Endometrial microvascular endothelial cells (primary cell): ENCODE results near the gene UTP20. TPM values are rescaled to one million over a fixed set of nuclear protein-coding genes. Genes with fewer than 3 reads are reported as not detected.

Experiments used
- in situ Hi-C: cut with HindIII; loops from 2 replicates; pipeline ENCODE4 v1.10.0; 2017; ENCODE audit warnings: low sequenced_read_pairs, low pct_unique_long_range_greater_than_20kb; ENCODE audit errors: inconsistent ontology term
- total RNA-seq: library from RNA; depleted of rRNA; stranded (reverse); fragments of >200 nt; gene quantifications from one replicate; pipeline ENCODE4 v1.2.3, GENCODE V29; 2015; ENCODE audit errors: inconsistent ontology term

The UTP20 gene
- 26.2 TPM for total RNA-seq

- in situ Hi-C loops: no loop called here
Observed at GRCh38 chr12:101280006-101280505, at the start of gene UTP20. UTP20 (plus strand) TSS chr12:101280105; CDS start chr12:101280283, 178 bp downstream.

DNA sequence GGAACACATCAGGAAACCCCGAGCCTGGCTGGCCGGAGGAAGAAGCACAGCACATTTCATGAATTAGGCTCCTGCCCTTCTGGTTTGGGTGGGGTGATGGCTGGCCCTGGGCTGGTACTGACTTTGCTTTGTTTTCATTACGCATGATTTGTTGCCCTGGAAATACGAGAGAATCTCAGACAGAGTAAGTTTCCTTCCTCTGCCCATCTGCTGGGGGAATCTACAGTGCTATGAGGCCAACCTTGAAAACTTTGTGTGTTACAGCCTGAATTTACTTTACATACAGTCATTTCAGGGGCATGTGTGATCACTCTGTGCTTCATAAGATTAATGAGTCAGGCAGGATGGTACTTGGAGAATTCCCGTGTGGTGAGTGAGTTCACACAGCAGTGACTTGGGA lies 49.4 kb upstream of the UTP20 start:
- in situ Hi-C loops: no loop called here

- in situ Hi-C loops: no loop called here
Observed at GRCh38 chr12:101231636-101232035, 48.3 kb upstream of the UTP20 start.

GRCh38 chr12:101235686-101236085 lies 44.2 kb upstream of the UTP20 start:
- in situ Hi-C loops: no loop called here

DNA sequence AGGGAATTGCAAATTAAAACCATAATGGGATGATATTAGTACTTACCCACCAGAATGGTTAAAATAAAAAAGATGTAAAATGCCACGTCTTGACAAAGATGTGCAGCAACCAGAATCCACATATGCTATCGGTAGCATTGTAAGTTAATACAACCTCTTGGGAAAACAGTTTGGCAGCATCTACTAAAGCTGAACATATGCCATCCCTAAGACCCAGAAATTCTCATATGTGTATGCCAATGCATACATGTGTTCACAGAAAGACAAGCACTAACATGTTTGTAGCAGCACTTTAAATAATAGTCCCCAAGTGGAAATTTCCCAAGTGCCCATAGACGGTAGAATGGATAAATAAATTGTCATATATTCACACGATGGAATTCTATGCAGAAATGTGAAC lies 41.6 kb upstream of the UTP20 start:
- in situ Hi-C loops: no loop called here

- in situ Hi-C loops: no loop called here
Observed at GRCh38 chr12:101238800-101239329, 41.0 kb upstream of the UTP20 start.

DNA sequence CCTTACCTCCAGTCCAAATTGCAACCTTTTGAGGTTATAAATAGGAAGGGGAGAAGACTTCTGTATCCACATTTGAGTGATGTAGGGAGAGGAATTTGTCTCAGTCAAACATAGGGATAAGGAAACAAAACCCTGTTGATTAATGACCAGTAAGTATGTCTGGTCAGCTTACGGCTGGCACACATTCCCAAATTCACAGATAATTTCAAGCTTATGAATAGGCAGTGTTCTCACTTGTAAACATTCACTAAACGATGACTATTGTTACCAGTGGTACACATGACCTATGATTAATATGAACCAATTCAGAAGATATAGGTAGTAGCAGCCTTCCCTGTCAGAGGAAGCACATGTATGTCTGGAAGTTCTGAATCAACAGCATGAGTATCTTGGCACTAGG lies 36.8 kb upstream of the UTP20 start:
- in situ Hi-C loops: no loop called here

- in situ Hi-C loops: no loop called here
Observed at GRCh38 chr12:101243616-101244015, 36.3 kb upstream of the UTP20 start.

DNA sequence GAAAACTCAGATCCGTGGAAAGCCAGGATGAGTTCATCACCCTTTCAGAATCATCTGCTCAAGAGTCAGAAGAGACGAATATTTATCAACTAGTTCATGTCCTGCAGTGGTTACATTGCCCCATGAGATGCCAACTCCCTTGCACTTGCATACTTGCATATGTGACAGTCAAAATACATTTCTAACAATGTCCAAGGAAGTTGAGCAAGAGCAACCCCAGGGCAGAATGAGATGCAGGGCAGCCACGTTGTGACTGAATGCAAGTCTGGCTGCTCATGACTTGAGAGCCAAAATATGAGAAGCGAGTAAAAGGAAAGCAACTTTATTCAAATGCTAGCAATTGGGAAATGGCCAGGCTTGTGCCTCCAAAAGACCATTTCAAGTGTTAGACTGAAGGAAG lies 23.6 kb upstream of the UTP20 start:
- in situ Hi-C loops: no loop called here

DNA sequence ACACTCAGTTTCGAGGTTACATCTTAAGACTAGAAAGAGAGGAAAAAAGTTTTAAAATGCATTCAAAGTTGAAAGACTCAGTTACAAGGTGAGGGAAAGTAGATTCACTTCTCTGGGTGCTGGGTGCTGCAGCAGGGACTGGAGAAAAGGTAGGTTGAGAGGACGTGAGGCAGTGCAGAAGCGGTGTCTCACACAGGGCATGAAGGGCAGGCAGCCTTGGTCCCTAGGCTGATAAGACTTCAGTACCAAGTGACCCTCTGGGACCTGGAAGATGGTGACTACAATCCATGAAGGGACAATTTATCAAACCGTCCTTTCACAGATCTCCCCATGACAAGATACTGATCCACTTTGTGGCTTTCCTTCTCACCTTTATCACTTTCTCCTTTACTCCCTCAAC lies 22.5 kb upstream of the UTP20 start:
- in situ Hi-C loops: no loop called here

GRCh38 chr12:101267111-101267510 lies 12.8 kb upstream of the UTP20 start:
- in situ Hi-C loops: no loop called here

DNA sequence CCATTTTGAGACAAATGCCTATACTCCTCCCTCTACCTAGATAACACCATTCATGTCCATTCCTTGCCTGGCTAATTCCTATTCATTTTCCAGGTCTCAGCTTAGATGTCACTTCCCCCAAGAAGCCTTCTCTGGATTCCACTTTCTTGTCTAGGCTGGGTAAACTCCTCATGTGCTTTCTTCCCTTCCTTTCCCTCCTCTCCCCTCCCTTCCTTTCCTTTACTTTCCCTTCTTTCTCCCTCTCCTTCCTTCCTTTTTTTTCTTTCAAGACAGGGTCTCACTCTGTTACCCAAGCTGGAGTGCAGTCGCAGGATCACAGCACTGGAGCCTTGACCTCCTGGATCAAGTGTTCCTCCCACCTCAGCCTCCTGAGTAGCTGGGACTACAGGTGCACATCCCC lies 3.5 kb upstream of the UTP20 start:
- in situ Hi-C loops: no loop called here

DNA sequence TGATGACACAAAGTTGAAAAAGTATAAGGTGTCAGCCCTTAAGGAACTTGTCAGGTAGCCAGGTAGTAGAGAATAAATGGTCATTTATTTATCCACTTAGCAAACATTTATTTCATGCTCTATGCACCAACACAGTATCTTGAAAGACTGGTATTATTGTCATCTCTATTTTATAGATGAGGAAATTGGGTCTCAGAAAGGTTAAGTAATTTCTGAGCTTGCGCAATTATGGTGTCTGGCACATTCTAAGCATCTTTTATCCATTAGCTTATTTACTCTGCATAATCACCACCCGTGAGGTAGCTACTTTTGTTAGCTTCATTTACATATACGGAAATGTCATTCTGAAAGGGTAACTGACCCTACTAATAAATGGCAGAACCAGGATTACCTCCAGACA lies 2.5 kb upstream of the UTP20 start:
- in situ Hi-C loops: no loop called here

GRCh38 chr12:101287357-101287756 lies 7.5 kb downstream of the UTP20 start:
- in situ Hi-C loops: no loop called here

- in situ Hi-C loops: no loop called here
Observed at GRCh38 chr12:101297661-101298060, 17.8 kb downstream of the UTP20 start.

DNA sequence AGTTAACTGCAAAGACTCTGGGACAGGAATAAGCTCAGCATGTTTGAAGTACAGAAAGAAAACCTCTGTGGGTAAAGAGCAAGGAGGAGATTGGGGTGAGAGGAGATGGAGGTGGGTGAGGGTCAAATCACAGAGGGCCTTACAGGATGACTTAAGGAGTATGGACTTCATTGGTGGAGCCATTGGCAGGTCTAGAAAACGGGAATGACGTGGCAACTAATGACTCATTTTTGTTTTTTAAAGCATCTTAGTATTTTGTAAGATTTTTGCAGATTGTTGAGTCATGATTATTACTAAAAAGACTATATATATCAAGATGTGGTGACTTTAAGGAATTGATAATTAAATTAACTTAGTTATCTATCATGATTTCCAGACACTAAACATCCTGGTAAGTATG lies 18.5 kb downstream of the UTP20 start:
- in situ Hi-C loops: no loop called here

DNA sequence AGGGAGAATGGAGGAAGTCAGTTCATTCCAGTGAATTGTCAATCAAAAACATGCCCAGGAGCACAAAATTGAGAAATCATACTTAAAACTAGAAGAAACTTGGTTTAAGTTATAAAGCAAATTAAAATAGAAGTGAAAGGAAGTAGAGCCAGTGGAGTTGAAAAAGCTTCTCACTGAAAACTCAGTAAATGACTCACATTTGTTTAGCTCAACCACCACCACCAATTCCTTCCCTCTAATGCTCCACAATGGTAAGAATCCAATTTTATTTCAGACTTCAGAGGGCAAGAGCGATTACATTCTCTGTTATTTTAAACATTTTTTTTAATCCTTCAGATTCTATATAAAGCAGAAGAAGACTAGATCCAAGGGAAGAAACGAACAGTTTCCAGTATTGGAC lies 19.4 kb downstream of the UTP20 start:
- in situ Hi-C loops: no loop called here

DNA sequence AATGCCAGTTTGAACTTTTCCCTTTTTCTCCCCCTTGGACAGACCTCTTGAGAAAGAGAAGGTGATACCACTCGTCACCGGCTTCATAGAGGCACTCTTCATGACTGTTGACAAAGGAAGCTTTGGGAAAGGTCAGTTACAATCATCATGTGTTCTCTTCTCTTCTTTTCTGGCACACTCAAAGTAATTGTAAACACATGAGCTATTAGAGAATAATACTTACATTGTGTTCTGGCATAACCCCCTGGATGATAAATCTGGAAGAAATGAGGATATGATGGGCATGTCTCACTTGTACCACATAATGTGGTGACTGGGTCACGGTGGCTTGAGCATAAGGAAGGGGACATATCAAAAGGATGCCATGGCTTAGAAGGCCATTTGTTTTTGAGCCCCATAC lies 20.0 kb downstream of the UTP20 start:
- in situ Hi-C loops: no loop called here

GRCh38 chr12:101302741-101303140 lies 22.8 kb downstream of the UTP20 start:
- in situ Hi-C loops: no loop called here

DNA sequence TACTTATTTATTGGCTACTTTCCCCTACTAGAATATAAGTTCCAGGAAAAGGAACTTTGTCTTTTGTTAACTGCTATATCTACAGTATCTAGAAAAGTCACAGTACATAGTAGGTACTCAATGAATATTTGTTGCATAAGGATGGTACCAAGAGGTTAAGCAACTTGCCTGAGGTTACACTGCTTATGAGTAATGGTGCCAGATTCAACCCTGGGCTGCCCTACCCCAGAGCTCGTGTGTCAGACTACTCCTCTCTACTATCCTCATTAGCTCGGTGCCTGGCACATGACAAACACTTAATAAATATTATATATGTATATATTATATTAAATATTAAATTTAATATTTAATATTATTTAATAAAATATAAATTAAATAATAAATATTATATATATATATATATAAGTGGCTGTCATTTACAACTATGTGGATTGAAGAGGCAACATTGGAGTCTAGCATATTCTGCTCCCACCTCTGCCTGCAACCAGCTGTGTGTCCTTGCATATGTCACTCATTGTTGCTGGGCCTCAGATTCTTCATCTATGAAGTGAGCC lies 25.4 kb downstream of the UTP20 start:
- in situ Hi-C loops: no loop called here

GRCh38 chr12:101305794-101306193 lies 25.9 kb downstream of the UTP20 start:
- in situ Hi-C loops: no loop called here
